NK-92 (cell line): ENCODE data around the gene WNK1.
"Not testable (repeated sequence)": the region's sequence is repeated elsewhere in the genome, so short reads cannot be mapped to it uniquely, and the experiment has no call there.

Experiments
- DNase-seq: peaks from one replicate; lab custom pipeline; 2025; ENCODE audit not compliant: unreplicated experiment; lab: John Stamatoyannopoulos, UW

The WNK1 gene

GRCh38 chr12:810671-811415 lies 58.5 kb downstream of the WNK1 start:
- DNase-seq = no peak

DNA sequence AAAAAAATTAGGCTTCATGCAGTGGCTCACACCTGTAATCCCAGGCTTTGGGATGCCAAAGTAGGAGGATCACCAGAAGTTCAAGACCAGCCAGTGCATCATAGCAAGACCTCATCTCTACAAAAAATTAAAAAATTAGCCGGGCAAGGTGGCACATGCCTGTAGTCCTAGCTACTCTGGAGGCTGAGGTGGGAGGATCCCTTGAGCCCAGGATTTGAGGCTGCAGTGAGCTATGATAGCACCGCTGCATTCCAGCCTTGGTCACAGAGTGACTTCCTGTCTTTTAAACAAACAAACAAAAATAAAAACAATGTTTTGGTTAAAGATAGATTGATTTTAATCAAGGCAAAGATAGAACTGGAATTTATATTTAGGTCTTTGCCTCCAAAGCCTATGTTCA lies 60.6 kb downstream of the WNK1 start:
- DNase-seq = no peak

DNA sequence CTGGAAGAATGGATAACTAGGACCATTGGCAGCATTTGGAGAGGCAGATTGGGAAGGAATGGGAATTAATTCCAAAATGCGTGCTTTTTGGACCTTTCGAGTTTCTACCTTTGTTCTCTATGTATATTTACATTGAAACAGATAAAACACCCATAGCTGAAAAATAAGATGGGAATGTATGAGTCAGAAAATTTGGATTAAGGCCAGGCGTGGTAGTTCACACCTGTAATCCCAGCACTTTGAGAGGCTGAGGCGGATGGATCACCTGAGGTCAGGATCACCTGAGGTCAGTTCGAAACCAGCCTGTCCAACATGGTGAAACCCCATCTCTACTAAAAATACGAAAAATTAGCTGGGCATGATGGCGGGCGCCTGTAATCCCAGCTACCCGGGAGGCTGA lies 65.1 kb downstream of the WNK1 start:
- DNase-seq = not testable (repeated sequence)

DNA sequence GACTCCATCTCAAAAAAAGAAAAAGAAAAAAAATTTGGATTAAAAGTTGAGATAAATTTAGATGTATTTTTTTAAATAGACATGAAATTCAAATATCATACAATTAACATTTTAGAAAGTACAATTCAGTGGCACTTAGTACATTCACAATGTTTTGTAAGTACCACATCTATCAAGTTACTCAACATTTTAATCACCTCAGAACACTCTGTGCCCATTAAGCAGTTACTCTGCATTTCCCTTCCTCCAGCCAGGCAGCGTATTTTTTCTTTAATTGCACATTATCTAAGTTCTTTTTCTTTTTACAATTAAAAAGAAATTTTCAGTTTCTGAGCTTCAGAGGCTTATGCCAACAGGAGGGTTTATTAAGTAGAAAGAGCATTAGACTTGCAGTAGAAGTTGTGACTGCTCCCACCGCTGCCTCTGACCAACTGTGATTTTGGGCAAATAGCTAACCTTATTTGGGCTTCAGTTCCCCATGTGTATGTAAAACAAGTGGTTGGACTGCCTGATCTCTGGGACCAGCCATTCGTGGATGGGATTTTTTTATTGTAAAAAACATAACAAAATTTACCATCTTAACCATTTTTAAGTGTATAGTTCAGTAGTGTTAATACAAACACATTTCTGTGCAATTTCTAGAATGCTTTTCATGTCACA lies 65.7 kb downstream of the WNK1 start:
- DNase-seq = no peak

DNA sequence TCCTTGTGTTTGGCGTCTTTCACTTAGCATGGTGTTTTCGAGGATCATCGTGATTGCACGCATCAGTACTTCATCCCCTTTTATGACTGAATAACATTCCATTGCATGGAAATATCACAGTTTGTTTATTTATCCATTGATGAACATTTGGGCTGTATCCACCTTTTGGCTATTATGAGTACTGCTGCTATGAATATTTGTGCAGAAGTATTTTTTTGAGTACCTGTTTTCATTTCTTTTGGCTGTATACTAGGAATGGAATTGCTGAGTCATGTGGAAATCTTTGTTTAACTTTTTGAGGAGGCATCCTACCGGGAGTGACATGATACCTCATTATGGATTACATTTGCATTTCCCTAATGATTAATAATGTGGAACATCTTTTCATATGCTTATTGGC lies 66.4 kb downstream of the WNK1 start:
- no peak for DNase-seq

DNA sequence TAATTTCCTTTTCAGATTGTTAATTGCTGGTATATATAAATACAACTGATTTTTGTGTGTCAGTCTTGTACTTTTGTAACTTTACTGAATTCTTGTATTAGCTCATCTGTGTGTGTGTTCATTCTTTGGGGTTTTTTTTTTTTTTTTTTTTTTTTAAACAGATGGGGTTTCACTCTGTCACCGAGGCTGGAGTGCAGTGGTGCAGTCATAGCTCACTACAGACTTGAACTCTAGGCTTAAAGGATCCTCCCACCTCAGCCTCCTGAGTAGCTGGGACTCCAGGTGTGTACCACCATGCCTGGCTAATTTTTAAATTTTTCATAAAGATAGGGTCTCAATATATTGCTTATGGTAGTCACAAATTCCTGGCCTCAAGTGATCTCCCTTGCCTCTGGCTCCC lies 68.0 kb downstream of the WNK1 start:
- no peak for DNase-seq

GRCh38 chr12:823028-823698 lies 70.8 kb downstream of the WNK1 start:
- DNase-seq = no peak

GRCh38 chr12:826331-826730 lies 74.0 kb downstream of the WNK1 start:
- DNase-seq = no peak

DNA sequence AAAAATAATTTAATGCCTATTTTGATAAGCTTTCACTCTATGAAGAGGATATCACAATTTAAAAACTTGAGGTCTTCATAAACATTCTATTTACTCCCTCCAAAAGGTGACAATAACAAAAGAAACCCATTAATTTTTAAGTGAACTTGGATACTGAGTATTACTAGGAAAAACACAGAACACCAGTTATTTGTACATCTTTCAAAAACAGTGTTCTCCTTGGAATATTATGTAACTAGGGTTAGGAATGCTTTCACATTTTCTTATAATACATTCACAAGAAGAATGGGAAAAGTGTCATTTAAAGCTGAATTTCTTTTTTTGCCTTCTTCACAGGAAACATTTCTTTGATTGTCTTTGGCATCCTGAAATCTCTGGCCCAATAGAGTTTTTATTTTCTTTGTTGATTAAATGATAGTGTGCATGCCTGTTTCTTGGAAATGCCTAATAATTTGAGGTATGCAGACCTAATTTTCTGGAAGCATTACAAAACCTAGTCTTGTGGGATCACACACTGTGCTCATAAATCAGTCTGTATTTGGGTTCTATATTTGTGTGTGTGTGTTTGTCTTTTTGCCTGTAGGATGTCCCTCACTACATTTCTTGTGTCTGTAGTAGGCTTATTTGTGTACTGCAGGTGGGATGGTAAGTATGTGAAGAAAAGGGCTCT lies 76.5 kb downstream of the WNK1 start:
- DNase-seq = no peak

- DNase-seq = no peak
Observed at GRCh38 chr12:830111-830867, 77.9 kb downstream of the WNK1 start.

DNA sequence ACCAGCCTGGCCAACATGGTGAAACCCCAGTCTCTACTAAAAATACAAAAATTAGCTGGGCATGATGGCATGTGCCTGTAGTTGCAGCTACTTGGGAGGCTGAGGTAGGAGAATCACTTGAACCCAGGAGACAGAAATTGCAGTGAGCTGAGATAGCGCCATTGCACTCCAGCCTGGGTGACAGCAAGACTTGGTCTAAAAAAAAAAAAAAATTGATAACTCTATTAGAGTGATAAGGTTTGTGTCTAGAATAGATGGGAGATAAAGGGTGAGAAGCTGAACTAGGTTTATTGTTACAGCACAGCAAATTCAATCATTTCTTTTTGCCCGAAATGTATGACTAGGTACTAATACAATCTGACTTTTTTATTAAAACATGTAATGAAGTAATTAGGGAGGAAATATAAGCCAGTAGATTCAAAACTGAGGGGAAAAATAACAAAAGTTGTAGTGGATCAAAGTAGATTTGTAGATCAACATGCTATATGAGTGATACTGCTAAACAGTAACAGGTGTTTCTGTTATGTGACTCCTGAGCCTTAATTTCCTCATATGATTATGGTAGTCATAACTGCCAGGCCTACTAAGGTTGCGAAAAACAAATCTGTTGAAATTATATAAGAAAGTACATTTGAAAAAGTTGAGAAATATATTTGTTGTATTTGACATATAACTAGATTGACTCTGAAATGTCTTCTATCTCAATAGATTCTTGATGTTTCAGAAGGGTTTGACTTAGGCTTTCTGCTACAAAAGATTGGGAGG lies 83.6 kb downstream of the WNK1 start:
- no peak for DNase-seq

DNA sequence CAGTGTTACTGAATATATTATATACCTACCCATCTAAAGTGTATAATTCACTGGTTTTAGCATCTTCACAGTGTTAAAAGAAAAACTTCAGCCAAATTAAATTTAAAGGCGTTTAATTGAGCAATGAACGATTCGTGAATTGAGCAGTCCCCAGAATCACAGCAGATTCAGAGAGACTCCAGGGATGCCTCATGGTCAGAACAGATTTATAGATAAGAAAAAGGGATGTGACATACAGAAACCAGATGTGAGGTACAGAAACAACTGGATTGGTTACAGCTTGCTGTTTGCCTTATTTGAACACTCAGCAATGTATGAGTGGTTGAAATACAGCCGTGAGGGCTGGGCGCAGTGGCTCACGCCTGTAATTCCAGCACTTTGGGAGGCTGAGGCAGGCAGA lies 84.6 kb downstream of the WNK1 start:
- no peak for DNase-seq

DNA sequence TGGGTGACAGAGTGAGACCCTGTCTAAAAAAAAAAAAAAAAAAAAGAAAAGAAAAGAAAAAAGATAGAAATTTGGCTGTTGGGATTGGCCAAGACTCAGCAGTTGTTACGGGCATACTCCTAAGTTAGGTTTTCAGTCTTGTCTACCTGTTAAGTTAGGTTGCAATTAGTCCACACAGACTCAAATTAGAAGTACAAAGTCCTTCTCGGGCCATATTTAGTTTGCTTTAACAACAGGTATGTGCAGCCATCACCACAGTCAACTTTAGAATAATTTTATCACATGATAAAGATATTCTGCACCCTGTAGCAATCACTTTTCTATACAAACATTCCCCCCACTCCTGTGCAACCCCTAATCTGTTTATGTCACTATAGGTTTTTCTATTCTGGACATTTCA lies 85.2 kb downstream of the WNK1 start:
- DNase-seq = no peak

- DNase-seq = no peak
Observed at GRCh38 chr12:843609-844008, 91.2 kb downstream of the WNK1 start.

DNA sequence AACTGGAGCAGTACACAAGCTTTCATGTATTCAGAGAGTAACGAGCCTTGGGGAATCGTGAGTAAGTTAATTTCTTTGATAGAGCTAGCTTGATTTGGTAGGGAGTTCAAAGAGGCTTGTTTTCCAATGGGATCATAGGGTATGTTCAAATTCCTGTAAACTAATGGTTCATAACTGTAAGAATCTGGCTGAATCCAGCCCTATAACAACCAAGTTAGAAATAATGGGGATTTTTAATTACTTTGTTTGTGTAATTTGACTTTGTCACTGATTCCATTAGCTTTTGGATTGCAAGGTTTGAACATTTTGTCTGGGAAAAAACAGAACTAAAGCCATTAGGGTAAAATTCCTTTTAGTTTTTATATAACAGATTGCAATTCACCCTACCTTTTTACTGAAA lies 94.0 kb downstream of the WNK1 start:
- DNase-seq = no peak

- DNase-seq = no peak
Observed at GRCh38 chr12:848173-848865, 95.9 kb downstream of the WNK1 start.

- no peak for DNase-seq
Observed at GRCh38 chr12:848882-849527, 96.6 kb downstream of the WNK1 start.

DNA sequence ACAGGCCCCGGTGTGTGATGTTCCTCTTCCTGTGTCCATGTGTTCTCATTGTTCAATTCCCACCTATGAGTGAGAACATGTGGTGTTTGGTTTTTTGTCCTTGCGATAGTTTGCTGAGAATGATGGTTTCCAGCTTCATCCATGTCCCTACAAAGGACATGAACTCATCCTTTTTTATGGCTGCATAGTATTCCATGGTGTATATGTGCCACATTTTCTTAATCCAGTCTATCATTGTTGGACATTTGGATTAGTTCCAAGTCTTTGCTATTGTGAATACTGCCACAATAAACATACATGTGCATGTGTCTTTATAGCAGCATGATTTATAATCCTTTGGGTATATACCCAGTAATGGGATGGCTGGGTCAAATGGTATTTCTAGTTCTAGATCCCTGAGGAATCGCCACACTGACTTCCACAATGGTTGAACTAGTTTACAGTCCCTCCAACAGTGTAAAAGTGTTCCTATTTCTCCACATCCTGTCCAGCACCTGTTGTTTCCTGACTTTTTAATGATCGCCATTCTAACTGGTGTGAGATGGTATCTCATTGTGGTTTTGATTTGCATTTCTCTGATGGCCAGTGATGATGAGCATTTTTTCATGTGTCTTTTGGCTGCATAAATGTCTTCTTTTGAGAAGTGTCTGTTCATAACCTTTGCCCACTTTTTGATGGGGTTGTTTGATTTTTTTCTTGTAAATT lies 97.5 kb downstream of the WNK1 start:
- not testable (repeated sequence) for DNase-seq

DNA sequence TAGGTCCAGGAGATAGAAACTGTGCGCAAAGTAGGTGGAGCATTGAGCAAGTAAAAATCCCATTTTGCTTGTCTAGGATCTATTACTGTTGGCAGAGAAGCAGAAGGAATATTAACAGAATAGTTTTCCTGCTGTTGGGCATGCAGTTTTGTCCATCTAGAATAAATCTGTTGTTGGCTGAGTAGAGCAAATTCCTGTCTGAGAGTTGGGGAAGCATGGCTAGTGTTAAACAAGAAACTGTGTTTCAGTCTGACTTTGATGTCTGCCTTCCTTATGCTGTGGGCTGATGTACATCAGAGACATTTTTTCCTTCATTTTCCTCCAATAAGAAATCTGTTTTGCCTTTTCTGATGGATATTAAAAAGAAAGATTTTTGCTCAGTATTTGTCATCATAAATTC lies 99.0 kb downstream of the WNK1 start:
- no peak for DNase-seq
